ENCODE measurements around the gene FURIN.
A peak's percentile ranks its signal among the peaks of the same experiment; 100 is the strongest.

Gene FURIN

DNA sequence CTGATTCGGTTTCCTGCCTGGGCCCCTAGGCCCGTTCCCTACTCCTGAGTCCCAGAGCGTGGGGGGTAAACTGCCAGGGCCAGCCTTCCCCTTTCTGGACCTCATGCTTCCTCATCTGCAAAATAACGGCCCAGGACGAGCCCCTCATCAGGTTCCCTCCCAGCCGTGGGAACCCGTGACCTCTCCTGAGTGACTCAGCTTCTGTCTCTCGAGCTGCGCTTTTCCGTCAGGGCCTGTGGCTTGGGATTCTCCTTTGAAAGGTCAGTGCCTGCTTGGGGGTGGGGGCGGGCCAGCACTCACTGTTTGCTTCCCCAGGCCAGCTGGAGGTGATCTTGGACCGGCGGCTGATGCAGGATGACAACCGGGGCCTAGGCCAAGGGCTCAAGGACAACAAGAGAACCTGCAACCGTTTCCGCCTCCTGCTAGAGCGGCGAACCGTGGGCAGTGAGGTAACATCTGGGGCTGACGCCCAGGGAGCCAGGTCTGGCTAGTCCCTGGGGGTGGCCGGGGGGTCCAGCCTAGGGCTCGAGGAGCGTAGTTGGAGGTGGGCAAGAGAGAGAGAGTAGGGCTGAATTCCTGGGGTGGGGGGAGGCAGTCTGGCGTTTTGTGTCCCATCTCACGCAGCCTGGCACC lies 47.5 kb downstream of the FURIN start:
- peak; percentile 97 to 98 for DNase-seq (ENCODE audit: low read depth in 1 of 2, low spot score in 1 of 2)
- peak; percentile 79 for TF ChIP-seq POLR2AphosphoS5 (IDR thresholded peaks at IDR 0.05; ENCODE audit: low read depth)
- TF ChIP-seq, protein P1, sequence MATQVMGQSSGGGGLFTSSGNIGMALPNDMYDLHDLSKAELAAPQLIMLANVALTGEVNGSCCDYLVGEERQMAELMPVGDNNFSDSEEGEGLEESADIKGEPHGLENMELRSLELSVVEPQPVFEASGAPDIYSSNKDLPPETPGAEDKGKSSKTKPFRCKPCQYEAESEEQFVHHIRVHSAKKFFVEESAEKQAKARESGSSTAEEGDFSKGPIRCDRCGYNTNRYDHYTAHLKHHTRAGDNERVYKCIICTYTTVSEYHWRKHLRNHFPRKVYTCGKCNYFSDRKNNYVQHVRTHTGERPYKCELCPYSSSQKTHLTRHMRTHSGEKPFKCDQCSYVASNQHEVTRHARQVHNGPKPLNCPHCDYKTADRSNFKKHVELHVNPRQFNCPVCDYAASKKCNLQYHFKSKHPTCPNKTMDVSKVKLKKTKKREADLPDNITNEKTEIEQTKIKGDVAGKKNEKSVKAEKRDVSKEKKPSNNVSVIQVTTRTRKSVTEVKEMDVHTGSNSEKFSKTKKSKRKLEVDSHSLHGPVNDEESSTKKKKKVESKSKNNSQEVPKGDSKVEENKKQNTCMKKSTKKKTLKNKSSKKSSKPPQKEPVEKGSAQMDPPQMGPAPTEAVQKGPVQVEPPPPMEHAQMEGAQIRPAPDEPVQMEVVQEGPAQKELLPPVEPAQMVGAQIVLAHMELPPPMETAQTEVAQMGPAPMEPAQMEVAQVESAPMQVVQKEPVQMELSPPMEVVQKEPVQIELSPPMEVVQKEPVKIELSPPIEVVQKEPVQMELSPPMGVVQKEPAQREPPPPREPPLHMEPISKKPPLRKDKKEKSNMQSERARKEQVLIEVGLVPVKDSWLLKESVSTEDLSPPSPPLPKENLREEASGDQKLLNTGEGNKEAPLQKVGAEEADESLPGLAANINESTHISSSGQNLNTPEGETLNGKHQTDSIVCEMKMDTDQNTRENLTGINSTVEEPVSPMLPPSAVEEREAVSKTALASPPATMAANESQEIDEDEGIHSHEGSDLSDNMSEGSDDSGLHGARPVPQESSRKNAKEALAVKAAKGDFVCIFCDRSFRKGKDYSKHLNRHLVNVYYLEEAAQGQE (IDR thresholded peaks at IDR 0.05; ENCODE audit: insufficient replicate concordance, low read depth): no peak
- TF ChIP-seq SPI1 (IDR thresholded peaks at IDR 0.05; ENCODE audit: borderline replicate concordance, low read depth): peak; percentile 95
- Histone ChIP-seq H3K27me3 (ENCODE audit: insufficient read depth, poor library complexity, severe bottlenecking) (no peaks in the 10 kb centered on the region), H3K27ac (replicated peaks) (peak overlapping the region; percentile 90), H3K4me3 (replicated peaks; ENCODE audit: insufficient read depth, low read length) (peak overlapping the region; percentile 52)

- Histone ChIP-seq H3K27ac (replicated peaks) (peak overlapping the region; percentile 90), H3K4me3 (replicated peaks; ENCODE audit: insufficient read depth, low read length) (peak overlapping the region; percentile 52), H3K27me3 (ENCODE audit: insufficient read depth, poor library complexity, severe bottlenecking) (no peaks in the 10 kb centered on the region)
- no peak for TF ChIP-seq CTCF (IDR thresholded peaks at IDR 0.05; ENCODE audit: insufficient read depth, low read length)
- no peak for TF ChIP-seq GABPA (IDR thresholded peaks at IDR 0.05; ENCODE audit: low read depth)
- TF ChIP-seq POLR2AphosphoS5 (IDR thresholded peaks at IDR 0.05; ENCODE audit: low read depth): no peak
- TF ChIP-seq, protein P1 (IDR thresholded peaks at IDR 0.05; ENCODE audit: insufficient replicate concordance, low read depth): no peak
- no peak for DNase-seq (ENCODE audit: low read depth in 1 of 2, low spot score in 1 of 2)
These were observed 48.1 kb downstream of the FURIN start for GRCh38 chr15:90916461-90916860.

DNA sequence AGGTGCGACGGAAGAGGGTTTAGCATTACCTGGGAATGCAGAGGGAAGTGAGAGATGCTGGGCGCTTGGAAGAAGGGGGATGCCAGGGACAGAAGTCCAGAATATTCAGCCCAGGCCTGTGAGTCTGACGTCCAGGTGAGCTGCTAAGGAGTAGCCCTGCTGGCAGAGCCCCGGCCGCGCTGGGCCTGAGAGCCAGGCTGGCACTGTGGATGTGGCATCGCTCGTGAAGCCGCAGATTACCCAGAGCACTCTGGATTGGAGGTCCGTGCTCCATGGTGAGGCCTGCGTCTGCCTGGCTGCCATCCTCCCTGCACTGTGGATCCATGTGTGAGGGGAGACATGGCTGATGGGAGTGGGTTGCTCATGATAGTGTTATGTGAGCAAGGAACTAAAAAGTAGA lies 49.2 kb downstream of the FURIN start:
- H3K27me3 ChIP-seq (ENCODE audit: insufficient read depth, poor library complexity, severe bottlenecking): no peaks in the 10 kb centered on the region
- H3K27ac ChIP-seq (replicated peaks): peak overlapping the region; percentile 90
- H3K4me3 ChIP-seq (replicated peaks; ENCODE audit: insufficient read depth, low read length): no peak overlapping the region
- DNase-seq (ENCODE audit: low read depth in 1 of 2, low spot score in 1 of 2): no peak
- TF ChIP-seq GABPA (IDR thresholded peaks at IDR 0.05; ENCODE audit: low read depth): no peak

GRCh38 chr15:90918034-90918788 lies 49.8 kb downstream of the FURIN start:
- Histone ChIP-seq H3K4me3 (replicated peaks; ENCODE audit: insufficient read depth, low read length) (no peak overlapping the region), H3K27me3 (ENCODE audit: insufficient read depth, poor library complexity, severe bottlenecking) (no peaks in the 10 kb centered on the region), H3K27ac (replicated peaks) (no peak overlapping the region)
- TF ChIP-seq GABPA (IDR thresholded peaks at IDR 0.05; ENCODE audit: low read depth) (no peak), SPI1 (IDR thresholded peaks at IDR 0.05; ENCODE audit: borderline replicate concordance, low read depth) (no peak), CTCF (IDR thresholded peaks at IDR 0.05; ENCODE audit: insufficient read depth, low read length) (no peak), POLR2AphosphoS5 (IDR thresholded peaks at IDR 0.05; ENCODE audit: low read depth) (no peak)
- TF ChIP-seq, protein P1 (IDR thresholded peaks at IDR 0.05; ENCODE audit: insufficient replicate concordance, low read depth): no peak
- DNase-seq (ENCODE audit: low read depth in 1 of 2, low spot score in 1 of 2): no peak

All from HL-60 (cell line).